NOMO-1 treated with DMSO at 0.1 percent for 48 hours (cell line): ENCODE results near the gene TM4SF1.

Experiments
- DNase-seq: peaks from one replicate; lab custom pipeline; 2025; ENCODE audit not compliant: unreplicated experiment; lab: John Stamatoyannopoulos, UW

TM4SF1 gene

GRCh38 chr3:149377408-149378364, at the start of gene TM4SF1:
Gene TM4SF1, minus strand, starts transcription at chr3:149377649. Its CDS starts 102 bp downstream, at chr3:149377547.
- no peak for DNase-seq

- no peak for DNase-seq
Measured at GRCh38 chr3:149426325-149426724, 48.9 kb upstream of the TM4SF1 start.

- no peak for DNase-seq
Measured at GRCh38 chr3:149424918-149425317, 47.5 kb upstream of the TM4SF1 start.

GRCh38 chr3:149421764-149422163, 44.3 kb upstream of the TM4SF1 start:
- no peak for DNase-seq

GRCh38 chr3:149419816-149420215, 42.4 kb upstream of the TM4SF1 start:
- DNase-seq, result no peak

- DNase-seq, result no peak
Measured at GRCh38 chr3:149417727-149418126, 40.3 kb upstream of the TM4SF1 start.

GRCh38 chr3:149417174-149417573, 39.7 kb upstream of the TM4SF1 start:
- no peak for DNase-seq

GRCh38 chr3:149415484-149415883, 38.0 kb upstream of the TM4SF1 start:
- DNase-seq, result peak; percentile 72

GRCh38 chr3:149414557-149415231, 37.2 kb upstream of the TM4SF1 start:
- no peak for DNase-seq

GRCh38 chr3:149411583-149411982, 34.1 kb upstream of the TM4SF1 start:
- no peak for DNase-seq

- no peak for DNase-seq
Measured at GRCh38 chr3:149409351-149409750, 31.9 kb upstream of the TM4SF1 start.

GRCh38 chr3:149407898-149408297, 30.4 kb upstream of the TM4SF1 start:
- no peak for DNase-seq

- no peak for DNase-seq
Measured at GRCh38 chr3:149406244-149406752, 28.8 kb upstream of the TM4SF1 start.

GRCh38 chr3:149403443-149403842, 26.0 kb upstream of the TM4SF1 start:
- DNase-seq, result no peak

GRCh38 chr3:149402481-149402880, 25.0 kb upstream of the TM4SF1 start:
- no peak for DNase-seq

GRCh38 chr3:149401926-149402310, 24.5 kb upstream of the TM4SF1 start:
- DNase-seq, result no peak

- DNase-seq, result no peak
Measured at GRCh38 chr3:149401212-149401925, 23.9 kb upstream of the TM4SF1 start.

- no peak for DNase-seq
Measured at GRCh38 chr3:149400645-149401044, 23.2 kb upstream of the TM4SF1 start.

- no peak for DNase-seq
Measured at GRCh38 chr3:149398296-149398695, 20.8 kb upstream of the TM4SF1 start.

- DNase-seq, result no peak
Measured at GRCh38 chr3:149397528-149397927, 20.1 kb upstream of the TM4SF1 start.

- DNase-seq, result no peak
Measured at GRCh38 chr3:149396476-149396875, 19.0 kb upstream of the TM4SF1 start.
